HEK293 (cell line): ENCODE measurements around the gene TGDS.

Experiments
- BCL6B ChIP-seq: fragments of 450-650 bp; formaldehyde crosslinking; IDR thresholded peaks from 2 replicates; pipeline ENCODE4 v1.5.1; 2017; ENCODE audit warnings: missing biosample characterization, missing genetic modification characterization
- HIC1 ChIP-seq: fragments of 450-650 bp; formaldehyde crosslinking; IDR thresholded peaks from 2 replicates; pipeline ENCODE4 v1.5.1; 2016; ENCODE audit warnings: missing biosample characterization, missing genetic modification characterization
- KLF16 ChIP-seq: fragments of 450-650 bp; formaldehyde crosslinking; IDR thresholded peaks from 2 replicates; pipeline ENCODE4 v1.5.1; 2017; ENCODE audit warnings: missing biosample characterization, missing genetic modification characterization
- KLF8 ChIP-seq: fragments of 450-650 bp; formaldehyde crosslinking; IDR thresholded peaks from 2 replicates; pipeline ENCODE4 v1.5.1; 2016; ENCODE audit warnings: missing biosample characterization, missing genetic modification characterization
- MEIS1 ChIP-seq: sonication (generic); formaldehyde crosslinking; IDR thresholded peaks from 2 replicates; pipeline ENCODE4 v1.8.1; 2022; ENCODE audit warnings: missing genetic modification reagents, mild to moderate bottlenecking, borderline replicate concordance
- OVOL3 ChIP-seq: fragments of 450-650 bp; formaldehyde crosslinking; IDR thresholded peaks from 2 replicates; pipeline ENCODE4 v1.5.1; 2016; ENCODE audit warnings: missing biosample characterization, missing genetic modification characterization
- RBAK ChIP-seq: fragments of 450-650 bp; formaldehyde crosslinking; IDR thresholded peaks from 2 replicates; pipeline ENCODE4 v1.5.1; 2016; ENCODE audit warnings: missing biosample characterization, missing genetic modification characterization
- YY1 ChIP-seq: fragments of 450-650 bp; formaldehyde crosslinking; IDR thresholded peaks from 2 replicates; pipeline ENCODE4 v1.5.1; 2018; ENCODE audit warnings: missing biosample characterization, missing genetic modification characterization
- ZBTB48 ChIP-seq: fragments of 450-650 bp; formaldehyde crosslinking; IDR thresholded peaks from 2 replicates; pipeline ENCODE4 v1.5.1; 2016; ENCODE audit warnings: missing biosample characterization, missing genetic modification characterization
- ZNF112 ChIP-seq: fragments of 450-650 bp; formaldehyde crosslinking; IDR thresholded peaks from 2 replicates; pipeline ENCODE4 v1.5.0; 2017; ENCODE audit warnings: missing biosample characterization, missing genetic modification characterization
- ZNF155 ChIP-seq: fragments of 450-650 bp; formaldehyde crosslinking; IDR thresholded peaks from 2 replicates; pipeline ENCODE4 v1.5.1; 2016; ENCODE audit warnings: missing biosample characterization, missing genetic modification characterization
- ZNF184 ChIP-seq: fragments of 450-650 bp; IDR thresholded peaks from 2 replicates; pipeline ENCODE4 v1.5.1; 2018; ENCODE audit warnings: missing biosample characterization, mild to moderate bottlenecking, missing genetic modification characterization
- ZNF280C ChIP-seq: fragments of 450-650 bp; formaldehyde crosslinking; IDR thresholded peaks from 2 replicates; pipeline ENCODE4 v1.5.1; 2016; ENCODE audit warnings: missing biosample characterization, missing genetic modification characterization
- ZNF280D ChIP-seq: fragments of 450-650 bp; formaldehyde crosslinking; IDR thresholded peaks from 2 replicates; pipeline ENCODE4 v1.5.1; 2016; ENCODE audit warnings: missing biosample characterization, missing genetic modification characterization
- ZNF354C ChIP-seq: fragments of 450-650 bp; formaldehyde crosslinking; IDR thresholded peaks from 2 replicates; pipeline ENCODE4 v1.5.1; 2016; ENCODE audit warnings: missing biosample characterization, missing genetic modification characterization, low read depth, borderline replicate concordance
- ZNF37A ChIP-seq: fragments of 450-650 bp; IDR thresholded peaks from 2 replicates; pipeline ENCODE4 v1.5.1; 2018; ENCODE audit warnings: missing biosample characterization, missing genetic modification characterization
- ZNF391 ChIP-seq: fragments of 450-650 bp; formaldehyde crosslinking; IDR thresholded peaks from 2 replicates; pipeline ENCODE4 v1.5.1; 2016; ENCODE audit warnings: low read depth, missing biosample characterization, missing genetic modification characterization, borderline replicate concordance
- ZNF423 ChIP-seq: fragments of 450-650 bp; formaldehyde crosslinking; IDR thresholded peaks from 2 replicates; pipeline ENCODE4 v1.5.1; 2016; ENCODE audit warnings: missing biosample characterization, missing genetic modification characterization
- ZNF518A ChIP-seq: fragments of 450-650 bp; formaldehyde crosslinking; conservative IDR thresholded peaks from 2 replicates; pipeline ENCODE4 v1.5.1; 2016; ENCODE audit warnings: low read depth, missing biosample characterization, missing genetic modification characterization
- ZNF521 ChIP-seq: fragments of 450-650 bp; formaldehyde crosslinking; IDR thresholded peaks from 2 replicates; pipeline ENCODE4 v1.5.1; 2017; ENCODE audit warnings: missing biosample characterization, mild to moderate bottlenecking, missing genetic modification characterization
- ZNF544 ChIP-seq: fragments of 450-650 bp; formaldehyde crosslinking; IDR thresholded peaks from 2 replicates; pipeline ENCODE4 v1.5.0; 2017; ENCODE audit warnings: missing biosample characterization, missing genetic modification characterization
- ZNF548 ChIP-seq: fragments of 450-650 bp; formaldehyde crosslinking; IDR thresholded peaks from 2 replicates; pipeline ENCODE4 v1.5.1; 2016; ENCODE audit warnings: missing biosample characterization, missing genetic modification characterization
- ZNF558 ChIP-seq: fragments of 450-650 bp; formaldehyde crosslinking; IDR thresholded peaks from 2 replicates; pipeline ENCODE4 v1.5.1; 2016; ENCODE audit warnings: missing biosample characterization, missing genetic modification characterization
- ZNF621 ChIP-seq: fragments of 450-650 bp; formaldehyde crosslinking; IDR thresholded peaks from 2 replicates; pipeline ENCODE4 v1.5.1; 2017; ENCODE audit warnings: missing biosample characterization, missing genetic modification characterization
- ZNF830 ChIP-seq: fragments of 450-650 bp; IDR thresholded peaks from 2 replicates; pipeline ENCODE4 v1.5.0; 2018; ENCODE audit warnings: missing biosample characterization, missing genetic modification characterization, low read depth, mild to moderate bottlenecking, moderate library complexity
- ZSCAN30 ChIP-seq: fragments of 450-650 bp; IDR thresholded peaks from 2 replicates; pipeline ENCODE4 v1.5.1; 2018; ENCODE audit warnings: missing biosample characterization, mild to moderate bottlenecking, missing genetic modification characterization, moderate library complexity

The TGDS gene

GRCh38 chr13:94549232-94550061 lies 46.5 kb downstream of the TGDS start (continued):
- TF ChIP-seq ZNF558 (tag by site-specific recombination), result peak; percentile 83; the same call in 1 of the 2 replicates
- TF ChIP-seq ZBTB48 (tag by site-specific recombination), result no peak
- no peak for TF ChIP-seq ZNF155 (tag by site-specific recombination)
- TF ChIP-seq OVOL3, result no peak
- TF ChIP-seq ZNF548 (tag by site-specific recombination), result no peak
- TF ChIP-seq ZNF518A (tag by site-specific recombination), result no peak
- no peak for TF ChIP-seq MEIS1 (CRISPR knock-in tag)
- TF ChIP-seq ZNF354C, result no peak
- TF ChIP-seq ZNF184 (tag by site-specific recombination), result no peak
- TF ChIP-seq HIC1 (tag by site-specific recombination), result no peak
- no peak for TF ChIP-seq ZNF544
- no peak for TF ChIP-seq RBAK (tag by site-specific recombination)
- TF ChIP-seq YY1 (tag by site-specific recombination), result peak; percentile 74; the same call in 1 of the 2 replicates
- TF ChIP-seq ZNF423 (tag by site-specific recombination), result peak; percentile 53; the same call in 1 of the 2 replicates
- TF ChIP-seq ZNF112 (tag by site-specific recombination), result no peak
- TF ChIP-seq KLF8 (tag by site-specific recombination), result no peak; the same call in 1 of the 2 replicates
- no peak for TF ChIP-seq ZNF37A (tag by site-specific recombination)
- no peak for TF ChIP-seq ZNF521 (tag by site-specific recombination)
- TF ChIP-seq ZNF391, result no peak; the same call in 1 of the 2 replicates
- 0 out of 2 replicates have a peak, but pooled peaks have one; percentile 10 for TF ChIP-seq ZNF280D (tag by site-specific recombination)
- TF ChIP-seq ZNF280C (tag by site-specific recombination), result no peak
- TF ChIP-seq ZSCAN30 (tag by site-specific recombination), result peak; percentile 38
- no peak for TF ChIP-seq KLF16 (tag by site-specific recombination)
- TF ChIP-seq BCL6B (tag by site-specific recombination), result no peak
- TF ChIP-seq ZNF621 (tag by site-specific recombination), result no peak
- TF ChIP-seq ZNF830 (tag by site-specific recombination), result no peak
